HG02870 (cell line): ENCODE measurements around the gene CNGB1.
"Not testable (repeated sequence)": the region's sequence is repeated elsewhere in the genome, so short reads cannot be mapped to it uniquely, and the experiment has no call there.

Experiments
- ATAC-seq: cut with Tn5 transposase; IDR thresholded peaks from one replicate; pipeline ENCODE4 v1.9.1; 2021; ENCODE audit warnings: mild to moderate bottlenecking, moderate library complexity; ENCODE audit not compliant: unreplicated experiment

Gene CNGB1

GRCh38 chr16:57837305-57838125, 133.4 kb downstream of the CNGB1 start:
- no peak for ATAC-seq

DNA sequence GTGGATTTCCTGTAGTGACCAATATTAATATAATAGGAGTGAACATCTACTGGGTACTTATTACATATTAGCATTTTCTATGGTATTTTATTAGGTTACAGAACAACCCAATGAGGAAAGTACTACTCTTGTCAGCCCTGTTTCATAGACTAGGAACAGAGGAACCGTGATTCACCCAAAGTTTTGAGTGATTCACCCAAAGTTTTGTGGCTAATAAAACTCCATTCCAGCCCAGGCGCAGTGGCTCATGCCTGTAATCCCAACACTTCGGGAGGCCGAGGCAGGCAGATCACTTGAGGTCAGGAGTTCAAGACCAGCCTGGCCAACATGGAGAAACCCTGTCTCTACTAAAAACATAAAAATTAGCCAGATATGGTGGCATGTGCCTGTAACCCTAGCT, 135.5 kb downstream of the CNGB1 start:
- not testable (repeated sequence) for ATAC-seq

- ATAC-seq = no peak
Observed at GRCh38 chr16:57834936-57835335, 136.0 kb downstream of the CNGB1 start.
